HG02678 (cell line): ENCODE results near the gene SH2D2A.

ENCODE experiments used
- ATAC-seq: cut with Tn5 transposase; IDR thresholded peaks from one replicate; pipeline ENCODE4 v1.9.1; 2021; ENCODE audit warnings: mild to moderate bottlenecking, moderate library complexity; ENCODE audit not compliant: unreplicated experiment

The SH2D2A gene

DNA sequence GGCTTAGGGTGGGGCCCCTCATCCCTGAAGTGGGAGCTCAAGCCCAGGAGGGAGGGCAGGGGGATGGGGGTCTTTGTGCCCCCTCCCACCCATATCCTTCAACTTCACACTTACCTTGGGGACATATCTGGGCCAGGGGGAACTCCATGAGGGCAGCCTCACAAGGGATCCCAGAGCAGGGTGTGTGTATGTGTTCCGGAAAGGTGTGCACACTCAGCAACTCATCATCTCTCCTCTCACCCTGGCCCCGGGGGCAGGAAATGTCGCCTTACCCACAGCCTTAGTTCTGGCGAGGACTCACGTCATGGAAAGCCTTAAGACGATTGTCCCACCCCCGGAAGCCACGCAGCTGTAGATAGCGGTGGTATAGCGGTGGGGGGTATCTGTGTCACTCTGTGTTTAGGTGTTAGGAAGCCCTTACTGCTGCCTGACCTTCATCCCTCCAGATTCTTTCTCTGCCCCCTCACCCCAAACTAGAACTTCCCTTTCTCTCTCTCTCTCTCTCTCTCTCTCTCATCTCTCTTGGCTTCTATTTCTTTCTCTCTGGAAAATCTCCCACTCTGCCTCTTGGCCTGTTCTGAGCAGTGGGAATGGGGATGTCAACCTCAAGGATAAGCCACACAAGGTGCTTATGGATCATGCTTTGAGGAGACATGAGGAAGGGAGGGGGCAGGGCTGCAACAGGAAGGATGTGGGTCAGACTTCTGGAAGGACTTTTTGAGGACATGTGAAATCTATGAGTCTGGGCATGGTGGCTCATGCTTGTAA, at the start of gene SH2D2A:
Gene SH2D2A, minus strand, starts transcription at position 288 of the 768 bp plus-strand sequence. Its CDS starts 140 bp downstream, at position 148.
- ATAC-seq: no peak

DNA sequence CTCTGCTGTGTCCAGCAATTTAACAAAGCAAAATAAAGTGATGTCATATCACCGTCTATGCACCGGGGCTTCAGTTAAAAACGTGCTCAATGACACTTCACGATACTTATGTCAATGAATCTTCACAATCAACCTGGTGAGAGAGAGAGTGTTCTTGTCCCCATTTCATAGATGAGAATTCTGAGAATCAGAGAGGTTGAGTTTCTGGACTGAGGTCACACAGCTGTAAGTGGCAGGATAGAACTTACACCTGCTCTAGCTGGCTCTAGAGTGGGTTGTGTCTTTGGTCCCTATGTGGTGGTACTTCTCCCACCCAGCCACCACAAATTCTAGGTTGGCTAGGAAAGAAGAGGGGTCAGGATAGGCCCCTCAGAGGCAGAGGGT, 49.2 kb upstream of the SH2D2A start:
- ATAC-seq: no peak

DNA sequence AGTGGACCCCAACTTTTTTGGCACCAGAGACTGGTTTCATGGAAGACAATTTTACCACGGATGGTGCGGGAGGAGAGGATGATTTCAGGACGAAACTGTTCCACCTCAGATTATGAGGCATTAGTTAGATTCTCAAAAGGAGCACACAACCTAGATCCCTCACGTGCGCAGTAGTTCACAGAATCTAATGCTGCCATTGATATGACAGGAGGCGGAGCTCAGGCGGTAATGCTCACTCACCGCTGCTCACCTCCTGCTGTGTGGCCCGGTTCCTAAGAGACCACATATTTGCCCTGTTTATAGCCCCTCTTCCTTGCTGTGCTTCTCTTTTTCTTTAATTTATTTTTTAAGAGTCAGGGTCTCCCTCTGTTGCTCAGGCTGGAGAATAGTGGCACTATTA, 48.6 kb upstream of the SH2D2A start:
- ATAC-seq: no peak

DNA sequence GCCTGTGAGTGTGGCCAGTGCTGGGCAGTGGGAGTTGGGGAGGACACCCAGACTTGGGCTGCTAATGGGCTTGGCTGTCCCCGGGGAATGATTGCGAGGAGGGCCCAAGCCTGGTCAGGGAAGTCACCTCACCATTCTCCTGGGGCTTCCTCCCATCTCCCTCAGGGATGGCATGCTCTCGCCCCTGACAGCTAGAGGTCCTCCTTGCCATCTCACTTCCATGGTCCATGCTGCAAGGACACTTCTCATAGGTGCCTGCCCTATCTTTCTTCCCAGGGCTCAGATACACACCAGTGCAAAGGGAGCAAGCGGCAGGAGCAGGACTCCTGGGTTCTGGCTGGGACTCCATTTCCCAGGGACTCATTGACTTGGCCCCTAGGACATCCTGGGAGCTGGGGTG, 48.1 kb upstream of the SH2D2A start:
- ATAC-seq: no peak

DNA sequence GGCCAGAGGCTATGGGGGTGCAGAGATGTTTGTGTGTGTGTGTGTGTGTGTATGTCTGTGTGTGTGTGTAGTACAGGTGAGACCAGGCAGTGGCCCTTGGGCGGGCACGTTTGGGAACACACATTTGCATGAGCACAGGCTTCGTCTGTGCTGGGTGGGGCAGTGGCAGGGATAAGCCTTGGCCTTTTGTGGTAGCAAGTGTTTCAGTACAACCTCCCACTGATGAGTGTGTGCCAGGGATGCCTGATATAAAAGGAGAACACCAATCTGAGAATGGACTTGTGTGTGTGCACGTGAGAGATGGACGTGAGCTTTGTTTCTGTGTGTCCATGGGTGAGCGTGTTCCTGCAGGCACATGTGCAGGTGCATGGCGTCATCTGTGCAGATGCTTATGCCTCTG, 47.0 kb upstream of the SH2D2A start:
- no peak for ATAC-seq

DNA sequence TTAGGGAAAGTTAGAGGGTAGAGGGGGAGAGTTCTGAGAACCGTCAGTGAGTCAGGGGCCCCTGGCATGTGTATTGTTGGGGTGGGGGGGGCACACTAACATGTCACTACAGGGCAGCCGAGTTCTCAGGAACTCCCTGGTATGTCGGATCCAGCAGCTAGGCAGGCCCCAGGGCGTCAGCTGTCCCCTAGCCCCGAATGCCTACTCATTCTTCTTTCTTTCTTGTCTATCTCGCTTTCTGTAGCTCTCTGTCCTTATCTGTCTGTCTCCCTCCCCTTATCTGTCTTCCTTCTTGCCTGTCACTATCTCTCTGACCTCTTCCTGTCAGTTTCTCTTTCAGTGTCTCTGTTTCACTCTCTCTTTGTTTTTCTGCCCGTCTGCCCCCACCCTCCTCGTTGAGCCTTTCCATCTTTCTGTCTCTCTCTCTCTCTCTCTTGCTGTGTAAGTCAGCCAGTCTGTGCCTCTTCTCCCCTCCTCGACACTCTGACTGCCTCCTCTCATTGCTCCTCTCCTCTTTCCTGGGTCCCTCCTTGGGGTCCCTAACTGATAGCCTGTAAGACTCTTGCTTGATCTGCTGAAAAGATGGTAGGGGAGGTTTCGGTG, 46.5 kb upstream of the SH2D2A start:
- no peak for ATAC-seq

DNA sequence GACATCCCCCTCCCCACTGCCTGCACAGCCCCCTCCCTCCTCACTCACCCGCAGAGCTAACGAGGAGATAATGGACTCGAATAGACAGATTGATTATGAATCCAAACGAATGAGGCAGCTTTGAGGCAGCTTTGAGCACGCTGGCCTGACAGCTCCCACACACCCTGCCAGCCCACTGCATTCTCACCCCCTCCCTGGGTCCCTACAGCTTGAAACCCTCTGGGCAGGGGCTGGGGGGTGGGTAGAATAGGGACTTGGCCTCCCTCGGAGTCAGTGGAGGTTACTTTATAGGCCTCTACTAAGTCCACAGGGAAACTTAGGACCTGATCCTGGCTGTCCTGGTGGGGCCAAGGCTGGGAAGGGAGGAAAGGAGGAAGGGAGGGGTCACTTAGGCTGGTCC, 45.9 kb upstream of the SH2D2A start:
- no peak for ATAC-seq

DNA sequence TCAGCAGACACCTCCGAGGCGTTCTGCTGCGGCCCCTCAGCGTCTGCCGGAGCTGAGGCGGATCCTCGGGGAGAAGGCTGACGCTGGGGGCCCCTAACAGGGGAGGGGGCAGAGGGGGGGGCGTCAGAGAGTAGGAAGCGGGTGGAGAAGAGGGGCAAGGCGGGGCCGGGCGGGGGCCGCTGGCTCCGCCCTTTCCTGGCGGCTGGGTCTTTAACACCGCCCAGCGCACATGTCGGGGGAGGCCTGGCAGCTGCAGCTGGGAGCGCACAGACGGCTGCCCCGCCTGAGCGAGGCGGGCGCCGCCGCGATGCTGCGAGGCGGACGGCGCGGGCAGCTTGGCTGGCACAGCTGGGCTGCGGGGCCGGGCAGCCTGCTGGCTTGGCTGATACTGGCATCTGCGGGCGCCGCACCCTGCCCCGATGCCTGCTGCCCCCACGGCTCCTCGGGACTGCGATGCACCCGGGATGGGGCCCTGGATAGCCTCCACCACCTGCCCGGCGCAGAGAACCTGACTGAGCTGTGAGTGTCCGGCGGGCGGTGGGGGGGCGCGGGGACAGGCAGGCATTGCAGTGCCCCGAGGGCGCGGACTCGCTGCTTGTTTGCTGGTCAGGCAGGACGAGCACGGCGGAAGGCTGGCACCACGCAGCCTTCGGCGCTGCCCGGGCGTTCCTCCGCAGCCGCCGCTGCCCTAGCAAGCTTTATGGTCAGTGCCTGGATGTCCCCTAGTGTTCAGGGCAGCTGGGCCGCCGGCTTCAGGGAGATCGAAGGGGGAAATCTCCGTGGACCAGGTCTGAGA, 44.2 kb upstream of the SH2D2A start, which contains the start of gene NTRK1:
Gene NTRK1, plus strand, starts transcription at position 238 of the 796 bp plus-strand sequence. Its CDS starts 70 bp downstream, at position 308.
- ATAC-seq: peak; percentile 41

DNA sequence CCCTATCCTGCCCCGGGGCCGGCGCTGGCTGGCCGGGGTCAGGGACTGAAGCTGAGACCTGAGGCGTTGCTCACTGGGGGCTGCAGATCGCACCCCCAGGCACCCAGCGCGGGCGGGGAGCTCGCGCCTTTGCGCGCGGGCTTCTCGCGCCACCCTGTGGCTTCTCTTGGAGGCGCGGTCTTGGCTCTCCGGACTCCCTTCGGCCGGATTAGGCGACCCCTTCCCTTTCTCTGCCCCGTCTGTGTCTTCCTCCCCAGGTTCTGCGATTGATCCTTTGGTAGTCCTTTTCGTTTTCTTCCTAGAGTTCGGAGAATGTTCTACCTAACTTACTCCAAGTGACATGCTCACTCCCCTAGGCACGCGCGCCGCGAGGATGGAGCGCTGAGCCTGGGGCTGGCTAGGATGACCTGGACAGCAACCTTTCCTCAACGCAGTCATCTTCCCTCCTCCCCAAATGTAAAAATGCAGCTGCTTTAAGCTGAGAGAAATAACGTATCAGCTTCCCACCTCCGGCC, 43.5 kb upstream of the SH2D2A start:
- ATAC-seq: no peak

DNA sequence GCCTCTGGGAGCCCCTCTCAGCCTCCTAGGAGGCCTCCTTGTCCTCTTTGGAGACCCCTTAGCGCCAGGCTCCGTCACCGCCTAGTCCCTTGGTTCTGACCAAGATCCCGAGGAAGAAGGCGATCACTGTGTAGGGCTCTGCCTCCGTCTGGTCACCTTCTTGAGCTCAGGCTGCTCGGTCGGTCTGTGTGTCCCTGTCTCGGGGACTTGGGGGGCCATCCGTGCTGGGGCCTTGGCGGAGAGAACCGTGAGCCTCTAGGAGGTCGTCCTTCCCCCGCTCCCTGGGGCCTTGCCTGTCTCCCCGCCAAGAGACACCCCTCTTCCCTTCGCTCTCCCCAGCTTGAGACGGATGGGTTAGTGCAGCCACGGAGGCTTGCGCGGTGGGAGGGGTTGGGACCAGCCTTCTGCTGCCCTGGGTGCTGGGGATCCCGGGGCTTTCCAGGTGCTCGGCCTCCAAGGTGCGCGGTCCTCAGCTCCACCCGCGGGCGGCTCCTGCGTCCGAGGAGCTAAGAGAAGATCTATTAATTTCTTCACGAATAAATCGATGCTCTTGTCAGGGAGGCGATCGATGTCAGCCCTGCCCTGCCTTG, 43.0 kb upstream of the SH2D2A start:
- ATAC-seq: no peak

DNA sequence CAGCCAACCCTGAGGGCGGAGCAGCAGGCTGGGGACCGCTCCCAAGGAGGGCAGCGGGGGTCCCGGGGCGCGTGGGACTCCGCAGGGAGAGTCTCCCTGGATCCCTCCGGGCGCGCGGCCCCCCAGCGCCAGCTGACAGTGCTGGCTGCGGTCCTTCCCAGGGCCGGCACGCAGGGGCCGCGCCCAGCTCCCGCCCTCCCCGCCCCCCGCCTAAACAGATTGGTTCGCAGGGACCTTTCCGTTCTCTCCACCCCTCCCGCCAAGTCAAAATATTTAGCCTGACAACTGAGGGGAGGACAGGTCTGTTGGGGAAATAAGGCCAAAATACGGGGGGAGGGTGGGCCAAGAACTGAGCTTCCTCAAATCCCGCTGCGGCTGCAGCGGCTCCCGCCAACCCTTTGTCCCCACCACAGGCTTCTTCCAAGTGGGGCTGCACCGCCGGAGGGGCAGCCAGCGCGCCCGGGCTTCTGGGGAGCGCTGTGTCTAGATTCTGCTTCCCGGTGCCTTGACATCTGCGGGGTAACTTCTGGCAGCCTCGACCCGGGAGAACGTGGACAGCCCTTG, 42.4 kb upstream of the SH2D2A start, which contains the start of gene INSRR:
Gene INSRR, minus strand, starts transcription at position 159 of the 564 bp plus-strand sequence. CDS start 496 bp downstream, outside the sequence.
- ATAC-seq: no peak

DNA sequence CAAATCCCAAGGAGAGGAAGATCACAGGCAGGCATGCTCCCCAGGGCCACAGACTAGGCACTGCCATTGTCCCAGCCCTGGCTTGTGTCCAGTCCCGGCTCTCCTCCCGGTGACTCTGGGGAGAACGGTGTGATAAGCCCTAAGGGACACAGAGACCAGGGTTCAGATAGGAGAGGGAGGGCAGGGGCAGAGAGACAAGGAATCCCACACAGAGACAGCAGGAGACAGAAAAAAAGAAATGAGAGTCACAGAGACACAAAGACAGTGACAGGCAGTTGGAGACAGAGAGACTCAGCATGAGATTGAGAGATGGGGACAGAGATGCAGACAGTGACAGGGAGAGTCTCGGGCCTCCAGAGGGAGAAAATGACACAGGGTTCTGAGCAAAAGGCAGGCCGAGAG, 41.9 kb upstream of the SH2D2A start:
- ATAC-seq: no peak

DNA sequence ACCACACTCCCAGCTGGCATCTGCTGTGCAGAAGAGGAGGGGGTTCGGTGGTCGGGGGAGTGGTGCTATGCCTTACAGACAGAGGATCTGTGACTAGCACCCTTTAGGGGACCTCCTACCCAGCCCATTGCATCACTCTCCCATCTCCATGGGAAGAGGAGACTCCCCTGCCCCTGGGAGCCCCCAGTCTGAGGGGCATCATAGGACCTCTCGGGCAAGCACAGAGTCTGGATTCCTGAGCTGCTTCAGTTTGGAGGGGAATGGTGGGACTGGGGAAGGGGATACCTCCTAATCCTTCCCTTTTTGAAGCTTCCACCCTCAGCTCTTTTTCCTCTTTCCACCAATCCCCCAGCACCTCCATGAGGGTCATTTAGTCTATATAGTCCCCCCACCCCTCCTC, 40.9 kb upstream of the SH2D2A start:
- ATAC-seq: no peak

DNA sequence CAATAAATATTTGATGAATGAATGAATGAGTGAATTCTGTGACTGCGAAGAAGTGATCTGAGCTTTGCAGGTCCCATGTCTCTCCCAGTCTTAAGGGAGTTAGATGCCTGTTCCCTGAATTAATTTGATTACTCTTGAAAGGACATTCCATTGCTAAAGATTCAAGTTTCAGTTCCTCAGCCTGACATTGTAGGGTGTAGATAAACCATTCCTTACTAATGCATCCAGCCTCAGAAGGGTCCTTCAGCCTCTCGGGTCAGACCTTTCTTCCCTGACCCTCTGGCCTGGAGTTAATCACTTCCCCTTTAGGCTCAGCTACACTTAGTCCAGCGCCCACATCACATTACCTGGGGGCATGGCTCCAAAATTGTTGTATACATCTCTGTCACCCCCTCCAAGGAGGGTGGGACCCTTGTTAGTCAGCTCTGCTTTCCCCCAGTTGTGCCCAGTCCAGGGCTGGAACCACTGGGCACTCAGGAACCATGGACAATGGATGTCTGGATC, 39.7 kb upstream of the SH2D2A start:
- no peak for ATAC-seq

DNA sequence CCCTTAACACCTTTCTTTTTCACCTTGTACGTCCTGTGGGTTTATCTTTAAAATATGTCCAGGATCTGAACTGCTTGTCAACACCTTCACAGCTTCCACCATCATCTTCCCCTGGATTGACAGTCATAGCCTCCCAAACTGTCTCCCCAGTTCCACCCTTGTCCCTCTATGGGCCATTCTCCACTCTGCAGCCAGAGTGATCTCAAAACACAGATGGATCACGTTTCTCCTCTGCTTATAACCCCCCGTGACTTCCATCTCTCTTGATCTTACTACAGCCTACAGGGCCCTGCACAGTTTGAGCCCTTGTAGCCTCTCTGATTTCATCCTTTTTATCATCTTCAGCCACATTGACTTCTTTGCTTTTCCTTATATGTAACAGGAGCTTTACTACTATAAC, 38.0 kb upstream of the SH2D2A start:
- ATAC-seq: no peak

DNA sequence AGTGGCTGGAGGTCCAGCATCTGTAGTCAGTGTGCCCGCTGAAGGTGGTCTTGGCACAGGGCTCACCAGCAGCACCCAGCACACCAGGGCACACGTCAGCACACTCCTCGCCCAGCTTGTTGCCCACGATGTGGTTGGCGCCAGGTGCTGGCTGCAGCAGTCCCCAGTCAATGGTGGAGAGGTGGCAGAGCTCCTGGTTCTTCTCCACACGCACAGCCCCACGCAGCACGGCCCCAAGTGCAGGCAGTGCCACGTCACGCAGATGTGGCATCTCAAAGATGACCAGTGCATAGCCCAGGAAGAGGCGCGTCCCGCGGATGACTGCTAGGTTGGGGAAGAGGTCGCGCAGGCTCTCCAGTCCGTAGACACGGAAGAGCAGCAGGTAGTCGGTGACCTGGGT, 37.1 kb upstream of the SH2D2A start:
- no peak for ATAC-seq

DNA sequence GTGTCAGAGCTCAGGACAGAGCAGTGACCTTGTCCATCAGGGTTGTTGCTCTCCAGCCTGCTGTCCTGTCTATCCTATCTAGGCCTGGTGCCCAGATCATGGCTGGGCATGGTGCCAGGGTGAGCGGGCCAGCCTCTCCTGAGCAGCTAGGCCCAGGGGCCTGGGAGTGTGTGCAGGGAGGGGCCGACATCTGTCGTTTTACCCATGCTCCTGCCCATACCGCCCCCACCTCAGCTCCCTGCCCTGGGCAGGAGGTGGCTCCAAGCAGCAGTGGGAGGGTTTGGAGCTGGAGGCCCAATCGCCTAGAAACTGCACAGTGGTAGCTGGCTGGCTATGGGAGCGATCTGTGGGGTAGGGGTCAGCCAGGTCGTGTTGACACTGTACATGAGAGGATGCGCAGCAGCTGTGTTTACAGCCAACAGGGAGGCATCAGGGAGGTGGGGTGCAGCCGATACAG, 35.8 kb upstream of the SH2D2A start:
- no peak for ATAC-seq

DNA sequence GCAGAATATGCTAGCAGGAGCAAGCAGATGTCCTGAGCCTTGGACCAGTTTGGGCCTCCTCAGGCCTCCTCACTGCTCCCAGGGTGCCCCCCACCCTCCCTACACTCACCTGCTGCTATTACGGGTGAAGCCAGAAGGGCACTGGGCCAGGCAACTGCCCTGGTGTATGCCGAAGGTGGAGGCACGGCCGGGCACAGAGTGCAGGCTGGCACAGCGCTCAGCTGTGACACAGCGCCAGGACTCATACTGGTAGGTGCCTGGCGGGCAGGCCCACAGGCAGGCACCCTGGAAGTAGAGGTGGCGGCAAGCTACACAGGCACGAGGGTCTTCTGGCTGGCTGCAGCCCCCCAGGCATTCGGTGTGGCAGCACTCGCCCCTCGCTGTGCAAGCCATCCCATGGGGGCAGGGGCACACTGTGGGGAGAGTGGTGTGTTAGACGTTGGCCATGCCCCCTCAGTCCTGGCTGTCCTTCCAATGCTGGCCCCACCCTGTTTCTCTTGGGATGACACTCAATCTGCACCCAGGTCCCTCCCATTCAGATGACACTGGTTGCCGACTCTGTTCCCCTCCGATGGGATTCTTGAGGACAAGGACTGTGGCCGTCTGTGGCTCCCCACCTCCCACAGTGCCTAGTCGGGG, 35.2 kb upstream of the SH2D2A start:
- ATAC-seq: no peak

DNA sequence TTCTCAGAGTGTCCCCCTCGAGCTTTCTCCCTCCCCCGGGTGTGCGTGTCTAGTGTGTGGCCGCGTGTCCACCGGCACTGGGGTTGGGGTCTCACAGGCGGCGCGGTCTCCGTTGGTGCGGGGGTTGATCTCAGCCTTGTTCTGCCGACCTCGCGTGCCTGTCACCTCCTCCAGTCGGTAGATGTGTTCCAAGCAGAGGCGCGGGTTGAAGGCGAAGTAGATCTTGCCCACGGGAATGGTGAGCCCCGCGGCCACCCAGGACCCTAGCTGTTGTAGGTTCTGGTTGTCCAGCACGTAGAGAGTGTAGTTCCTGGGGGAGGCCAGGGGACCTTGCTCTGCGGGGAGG, 32.5 kb upstream of the SH2D2A start:
- ATAC-seq: no peak
